ENCODE results near the gene SYNDIG1. TPM values are rescaled to one million over a fixed set of nuclear protein-coding genes. Genes with fewer than 3 reads are reported as not detected.

SYNDIG1 gene
- total and polyA plus RNA-seq, 9 of the 15 experiments (the other 6 are each of a cell fraction or from before 2014, with no cell fraction given) = not detected

GRCh38 chr20:24495266-24495665 lies 25.8 kb downstream of the SYNDIG1 start (continued):
- TF ChIP-seq GTF2A2 (tag; IDR thresholded peaks at IDR 0.05) (no peak), MXI1 (IDR thresholded peaks at IDR 0.05; ENCODE audit: low read depth, low read length) (no peak)

GRCh38 chr20:24497851-24498250 lies 28.4 kb downstream of the SYNDIG1 start:
- intact Hi-C loops (cut with micrococcal nuclease) (no loop called here), in situ Hi-C loops (cut with MboI) (no loop called here)
- H3K9ac ChIP-seq (ENCODE audit: insufficient read depth in 1 of 2, low read depth in 2 of 2, low read length in 2 of 2) = no peak overlapping the region
- FAIRE-seq (no peak), ATAC-seq (no peak), DNase-seq (ENCODE audit: extremely low read depth in 1 of 4, low spot score in 3 of 4) (no peak)
- H3K4me2 ChIP-seq (ENCODE audit: insufficient read depth, low read length) = no peak overlapping the region
- POLR2A ChIA-PET = interaction anchor here (0.6 kb wide), 1 partner anchor 59 kb away, joined by 3 read pairs; no protein-coding TSS in a partner anchor
- H3K9me3 ChIP-seq (replicated peaks; ENCODE audit: control insufficient read depth, insufficient read depth, low read depth, low read length) = no peaks in the 10 kb centered on the region
- WGBS (ENCODE audit: insufficient coverage, low coverage, missing lambda C conversion rate) = 0% methylated on average over 2 of the region's 2 CpGs
- H3K27ac ChIP-seq (ENCODE audit: extremely low read depth, low read depth, low read length) = no peak overlapping the region
- CTCF ChIA-PET (ENCODE audit: low intra/inter-chr PET ratio) = no interaction called here
- TF ChIP-seq ARNT (IDR thresholded peaks at IDR 0.05) (no peak), ZBTB43 (CRISPR knock-in tag; IDR thresholded peaks at IDR 0.05) (no peak), CEBPB (tag; IDR thresholded peaks at IDR 0.05) (no peak), ZNF140 (CRISPR knock-in tag; IDR thresholded peaks at IDR 0.05) (no peak), ZNF384 (IDR thresholded peaks at IDR 0.05; ENCODE audit: low read depth, low read length) (no peak)
- no peaks in the 10 kb centered on the region for H3K79me2 ChIP-seq (ENCODE audit: control insufficient read depth, insufficient read depth, low read length)
- no peaks in the 10 kb centered on the region for H3K36me3 ChIP-seq (ENCODE audit: control insufficient read depth, insufficient read depth, low read length)
- no TSS peak for BruUV-seq (replicated peaks)
- H3K4me3 ChIP-seq = no peak overlapping the region
- no peak overlapping the region for H2AFZ ChIP-seq (ENCODE audit: low read depth, low read length)
- no peaks in the 10 kb centered on the region for H3K9me1 ChIP-seq (ENCODE audit: control insufficient read depth, insufficient read depth, low read length)
- 0 out of 2 replicates have a peak, but pooled peaks cover 4% of the 10 kb centered on the region for H4K20me1 ChIP-seq (replicated peaks; ENCODE audit: control insufficient read depth, insufficient read depth, low read length)
- H3K4me1 ChIP-seq (replicated peaks in 1 of 2; ENCODE audit: control insufficient read depth in 2 of 2, insufficient read depth in 2 of 2, low read length in 2 of 2) = no peaks in the 10 kb centered on the region
- H3K27me3 ChIP-seq (ENCODE audit: control insufficient read depth in 2 of 2, insufficient read depth in 2 of 2, low read length in 2 of 2) = no peaks in the 10 kb centered on the region; a peak in 1 of 5 replicates
